ENCODE data around the gene SOX5. TPM values are rescaled to one million over a fixed set of nuclear protein-coding genes. Genes with fewer than 3 reads are reported as not detected.

The SOX5 gene
- total and polyA plus RNA-seq, 2 of the 8 experiments (the other 6 are each of a cell fraction or from before 2014, with no cell fraction given) = 2.2 to 2.6 TPM

GRCh38 chr12:23533265-23533664, 416.2 kb downstream of the SOX5 start:
- no peak overlapping the region for H2BK20ac ChIP-seq (ENCODE audit: low read length)
- DNase-seq (ENCODE audit: low read depth in 1 of 2, low spot score in 2 of 2) (no peak), FAIRE-seq (no peak)
- no peak overlapping the region for H3K27ac ChIP-seq (ENCODE audit: low read depth, low read length)
- no peak overlapping the region for H2BK15ac ChIP-seq (ENCODE audit: low read length)
- H2AFZ ChIP-seq (ENCODE audit: low read length) = no peak overlapping the region
- H2AK5ac ChIP-seq (ENCODE audit: low read depth, low read length) = no peak overlapping the region
- H3K79me1 ChIP-seq (ENCODE audit: low read depth, low read length) = no peaks in the 10 kb centered on the region
- no peak overlapping the region for H3K4me2 ChIP-seq (ENCODE audit: insufficient read depth in 1 of 2, low read depth in 2 of 2, low read length in 2 of 2)
- H4K91ac ChIP-seq (replicated peaks; ENCODE audit: insufficient read length, low read length) = no peak overlapping the region
- H3K23me2 ChIP-seq (ENCODE audit: low read depth, low read length) = no peaks in the 10 kb centered on the region
- no peak overlapping the region for H4K5ac ChIP-seq (ENCODE audit: insufficient read length, low read depth, low read length)
- POLR2A ChIA-PET (ENCODE audit: partially characterized antibody) = no interaction called here
- H3K9ac ChIP-seq (replicated peaks in 1 of 4; ENCODE audit: extremely low read depth in 1 of 4, low read depth in 3 of 4, low read length in 3 of 4) = no peak overlapping the region
- CTCF ChIA-PET (ENCODE audit: partially characterized antibody) = no interaction called here
- no peak overlapping the region for H3K56ac ChIP-seq (replicated peaks; ENCODE audit: insufficient read length, low read depth, low read length)
- H3K27me3 ChIP-seq (replicated peaks in 1 of 4; ENCODE audit: control insufficient read depth in 3 of 4, extremely low read depth in 1 of 4, insufficient read depth in 3 of 4, low read length in 3 of 4) = no peaks in the 10 kb centered on the region
- H4K20me1 ChIP-seq (replicated peaks in 1 of 2; ENCODE audit: control insufficient read depth in 1 of 2, insufficient read depth in 2 of 2, low read length in 2 of 2) = no peaks in the 10 kb centered on the region
- no peak for TF ChIP-seq SUZ12 (IDR thresholded peaks at IDR 0.05; ENCODE audit: low read length)
- TF ChIP-seq ATF3 (IDR thresholded peaks at IDR 0.05; ENCODE audit: insufficient read depth, low read depth, low read length) = no peak
- TF ChIP-seq TAF1 (IDR thresholded peaks at IDR 0.05; ENCODE audit: low read depth, low read length) = no peak
- TF ChIP-seq ASH2L (IDR thresholded peaks at IDR 0.05; ENCODE audit: low read length) = no peak
- TF ChIP-seq CTBP2 (IDR thresholded peaks at IDR 0.05; ENCODE audit: borderline replicate concordance, insufficient read depth, insufficient read length, low read length) = no peak
- TF ChIP-seq GABPA (IDR thresholded peaks at IDR 0.05; ENCODE audit: borderline replicate concordance, insufficient read depth, low read length) = no peak
- no peak for TF ChIP-seq BRCA1 (IDR thresholded peaks at IDR 0.05; ENCODE audit: low read depth, low read length)
- no peak for TF ChIP-seq POLR2AphosphoS5 (IDR thresholded peaks at IDR 0.05; ENCODE audit: low read depth, low read length)
- TF ChIP-seq KDM5A (IDR thresholded peaks at IDR 0.05; ENCODE audit: low read length) = no peak
- no peak for TF ChIP-seq CEBPB (IDR thresholded peaks at IDR 0.05; ENCODE audit: low read depth, low read length)
- no peak for TF ChIP-seq ATF2 (IDR thresholded peaks at IDR 0.05; ENCODE audit: low read length)
- no peak for TF ChIP-seq ZNF274 (IDR thresholded peaks at IDR 0.05; ENCODE audit: borderline replicate concordance, extremely low read depth, low read length)
- TF ChIP-seq MAFK (IDR thresholded peaks at IDR 0.05; ENCODE audit: low read depth, low read length) = no peak
- H3K36me3 ChIP-seq (ENCODE audit: control insufficient read depth in 2 of 4, insufficient read depth in 4 of 4, low read length in 3 of 4) = no peaks in the 10 kb centered on the region
- H3K4me1 ChIP-seq (replicated peaks in 1 of 4; ENCODE audit: control insufficient read depth in 3 of 4, insufficient read depth in 4 of 4, low read length in 3 of 4) = peaks cover 0 to 2% (median 0%) of the 10 kb centered on the region in 4 experiments; a peak in 2 of 7 replicates
- no peaks in the 10 kb centered on the region for H3K79me2 ChIP-seq (ENCODE audit: control insufficient read depth in 1 of 2, insufficient read depth in 2 of 2, low read length in 2 of 2)
- H4K8ac ChIP-seq (ENCODE audit: extremely low read depth, insufficient read depth, low read length) = no peak overlapping the region
- H2BK120ac ChIP-seq (replicated peaks; ENCODE audit: low read depth, low read length) = no peak overlapping the region
- H3K23ac ChIP-seq (ENCODE audit: insufficient read length) = no peak overlapping the region
- no peak overlapping the region for H3K18ac ChIP-seq (ENCODE audit: extremely low read depth, low read length)
- no peaks in the 10 kb centered on the region for H3K9me3 ChIP-seq (ENCODE audit: insufficient read depth in 2 of 2, low read depth in 1 of 2, low read length in 1 of 2)
- H3K14ac ChIP-seq (ENCODE audit: insufficient read length) = no peak overlapping the region
- H3K4ac ChIP-seq (replicated peaks; ENCODE audit: insufficient read length, low read depth, low read length) = no peak overlapping the region
- H3K4me3 ChIP-seq (ENCODE audit: extremely low read depth in 1 of 4, insufficient read depth in 2 of 4, low read depth in 3 of 4, low read length in 4 of 4) = no peak overlapping the region
- H2BK12ac ChIP-seq (ENCODE audit: low read depth, low read length) = no peak overlapping the region
- no peak overlapping the region for H2BK5ac ChIP-seq (ENCODE audit: low read depth, low read length)
